Measurements from ENCODE around the gene U2AF1L4.
A peak's percentile ranks its signal among the peaks of the same experiment; 100 is the strongest.

U2AF1L4 gene

GRCh38 chr19:35745328-35746086 lies at the start of gene U2AF1L4, which contains the start of gene PSENEN:
TSS of gene U2AF1L4 (minus strand) at chr19:35745418. CDS start at chr19:35745391, 27 bp downstream.
TSS of gene PSENEN (plus strand) at chr19:35745651. CDS start at chr19:35745931, 280 bp downstream.
- peak; percentile 99 for DNase-seq (ENCODE audit: low read depth)

- DNase-seq (ENCODE audit: low read depth) = peak; percentile 49
These were observed 48.4 kb upstream of the U2AF1L4 start for GRCh38 chr19:35793381-35794165.

- DNase-seq (ENCODE audit: low read depth) = no peak
These were observed 47.7 kb upstream of the U2AF1L4 start for GRCh38 chr19:35792888-35793287.

GRCh38 chr19:35792312-35792711 lies 47.1 kb upstream of the U2AF1L4 start:
- DNase-seq (ENCODE audit: low read depth) = no peak

GRCh38 chr19:35791814-35792279 lies 46.6 kb upstream of the U2AF1L4 start:
- DNase-seq (ENCODE audit: low read depth) = no peak

GRCh38 chr19:35790981-35791813 lies 46.0 kb upstream of the U2AF1L4 start:
- DNase-seq (ENCODE audit: low read depth) = no peak

- DNase-seq (ENCODE audit: low read depth) = no peak
These were observed 45.0 kb upstream of the U2AF1L4 start for GRCh38 chr19:35789978-35790944.

GRCh38 chr19:35789195-35789977 lies 44.2 kb upstream of the U2AF1L4 start:
- DNase-seq (ENCODE audit: low read depth) = no peak

GRCh38 chr19:35788205-35788960 lies 43.2 kb upstream of the U2AF1L4 start:
- DNase-seq (ENCODE audit: low read depth) = no peak

GRCh38 chr19:35787227-35787799 lies 42.1 kb upstream of the U2AF1L4 start:
- DNase-seq (ENCODE audit: low read depth) = no peak

GRCh38 chr19:35786299-35787160 lies 41.3 kb upstream of the U2AF1L4 start:
- DNase-seq (ENCODE audit: low read depth) = no peak

- no peak for DNase-seq (ENCODE audit: low read depth)
These were observed 40.1 kb upstream of the U2AF1L4 start for GRCh38 chr19:35785339-35785627.

GRCh38 chr19:35784503-35785338 lies 39.5 kb upstream of the U2AF1L4 start:
- DNase-seq (ENCODE audit: low read depth) = no peak

GRCh38 chr19:35783469-35784434 lies 38.5 kb upstream of the U2AF1L4 start:
- DNase-seq (ENCODE audit: low read depth) = no peak

GRCh38 chr19:35782589-35782988 lies 37.4 kb upstream of the U2AF1L4 start:
- DNase-seq (ENCODE audit: low read depth) = no peak

- DNase-seq (ENCODE audit: low read depth) = no peak
These were observed 36.4 kb upstream of the U2AF1L4 start for GRCh38 chr19:35781650-35782049.
